Ishikawa (cell line): ENCODE results near the gene OR56B1.

ENCODE experiments used
- EGR1 ChIP-seq: IDR thresholded peaks from 2 replicates; pipeline ENCODE4 v1.6.1; 2012
- EP300 ChIP-seq: IDR thresholded peaks from 2 replicates; pipeline ENCODE4 v1.6.1; 2012; ENCODE audit warnings: borderline replicate concordance
- NFIC ChIP-seq: IDR thresholded peaks from 2 replicates; pipeline ENCODE4 v1.6.1; 2012
- RAD21 ChIP-seq: IDR thresholded peaks from 2 replicates; pipeline ENCODE4 v1.6.1; 2012; ENCODE audit warnings: low read depth
- TAF1 ChIP-seq: IDR thresholded peaks from 2 replicates; pipeline ENCODE4 v1.6.1; 2012; ENCODE audit warnings: low read depth, mild to moderate bottlenecking
- TF ChIP-seq, protein P1 (sequence below): IDR thresholded peaks from 2 replicates; pipeline ENCODE4 v1.6.1; 2012

DNA sequence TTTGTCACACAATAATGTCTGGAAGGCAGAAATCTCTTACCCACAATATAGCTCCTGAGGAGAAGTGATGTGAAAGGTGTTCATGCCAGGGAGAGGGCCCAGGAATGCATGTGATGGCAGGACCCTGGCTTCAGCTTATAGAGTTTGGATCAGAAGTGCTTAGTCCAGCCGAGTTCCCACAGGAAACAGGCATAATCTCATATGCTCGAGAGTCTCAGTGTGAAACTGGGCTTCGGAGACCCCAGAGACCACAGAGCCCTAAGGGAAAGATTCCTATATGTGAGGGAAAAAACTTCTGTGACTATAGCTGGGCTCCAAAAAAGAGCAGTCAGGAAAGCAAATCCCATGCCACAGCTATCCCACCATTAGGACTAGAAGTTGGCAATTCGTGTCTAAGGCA lies 47.0 kb downstream of the OR56B1 start, which contains the start of gene OR52N5:
- TF ChIP-seq EP300 (no peak), EGR1 (no peak), NFIC (no peak), RAD21 (no peak), TAF1 (no peak)
- TF ChIP-seq, protein P1, sequence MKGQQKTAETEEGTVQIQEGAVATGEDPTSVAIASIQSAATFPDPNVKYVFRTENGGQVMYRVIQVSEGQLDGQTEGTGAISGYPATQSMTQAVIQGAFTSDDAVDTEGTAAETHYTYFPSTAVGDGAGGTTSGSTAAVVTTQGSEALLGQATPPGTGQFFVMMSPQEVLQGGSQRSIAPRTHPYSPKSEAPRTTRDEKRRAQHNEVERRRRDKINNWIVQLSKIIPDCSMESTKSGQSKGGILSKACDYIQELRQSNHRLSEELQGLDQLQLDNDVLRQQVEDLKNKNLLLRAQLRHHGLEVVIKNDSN: no peak
